Measurements from ENCODE around the gene PFAS.

GRCh38 chr17:8282345-8282744 lies 33.3 kb downstream of the PFAS start:
- TF ChIP-seq NANOG (IDR thresholded peaks at IDR 0.05; ENCODE audit: borderline replicate concordance) (no peak), CTCF (conservative IDR thresholded peaks at IDR 0.05; ENCODE audit: low read depth in 2 of 2) (no peak)

Data from GM23338 (cell line).